Measurements from ENCODE around the gene SLC9A7. TPM values are rescaled to one million over a fixed set of nuclear protein-coding genes. Genes with fewer than 3 reads are reported as not detected.

Gene SLC9A7
- total RNA-seq, 1 experiment from 2014 or later: 13.1 TPM

GRCh38 chrX:46710425-46710824, 48.5 kb downstream of the SLC9A7 start:
- ChIA-PET POLR2A (ENCODE audit: low non-redundant PET) (no interaction called here), CTCF (no interaction called here)
- Histone ChIP-seq H3K4me3 (ENCODE audit: low read depth, low read length, poor library complexity, severe bottlenecking) (no peak overlapping the region), H3K4me1 (ENCODE audit: insufficient read depth, low read length, poor library complexity, severe bottlenecking) (no peaks in the 10 kb centered on the region), H3K27ac (ENCODE audit: low read depth, low read length, poor library complexity, severe bottlenecking) (no peak overlapping the region), H3K36me3 (ENCODE audit: insufficient read depth, low read length, poor library complexity, severe bottlenecking) (no peaks in the 10 kb centered on the region), H3K9me3 (ENCODE audit: low read depth, low read length, poor library complexity, severe bottlenecking) (no peaks in the 10 kb centered on the region), H3K27me3 (replicated peaks; ENCODE audit: insufficient read depth, low read depth, low read length, poor library complexity) (no peaks in the 10 kb centered on the region)
- DNase-seq (ENCODE audit: low spot score): no peak
- intact Hi-C loops (cut with micrococcal nuclease; ENCODE audit: unreplicated experiment): no loop called here
- TF ChIP-seq, protein P1, sequence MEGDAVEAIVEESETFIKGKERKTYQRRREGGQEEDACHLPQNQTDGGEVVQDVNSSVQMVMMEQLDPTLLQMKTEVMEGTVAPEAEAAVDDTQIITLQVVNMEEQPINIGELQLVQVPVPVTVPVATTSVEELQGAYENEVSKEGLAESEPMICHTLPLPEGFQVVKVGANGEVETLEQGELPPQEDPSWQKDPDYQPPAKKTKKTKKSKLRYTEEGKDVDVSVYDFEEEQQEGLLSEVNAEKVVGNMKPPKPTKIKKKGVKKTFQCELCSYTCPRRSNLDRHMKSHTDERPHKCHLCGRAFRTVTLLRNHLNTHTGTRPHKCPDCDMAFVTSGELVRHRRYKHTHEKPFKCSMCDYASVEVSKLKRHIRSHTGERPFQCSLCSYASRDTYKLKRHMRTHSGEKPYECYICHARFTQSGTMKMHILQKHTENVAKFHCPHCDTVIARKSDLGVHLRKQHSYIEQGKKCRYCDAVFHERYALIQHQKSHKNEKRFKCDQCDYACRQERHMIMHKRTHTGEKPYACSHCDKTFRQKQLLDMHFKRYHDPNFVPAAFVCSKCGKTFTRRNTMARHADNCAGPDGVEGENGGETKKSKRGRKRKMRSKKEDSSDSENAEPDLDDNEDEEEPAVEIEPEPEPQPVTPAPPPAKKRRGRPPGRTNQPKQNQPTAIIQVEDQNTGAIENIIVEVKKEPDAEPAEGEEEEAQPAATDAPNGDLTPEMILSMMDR (conservative IDR thresholded peaks at IDR 0.05; ENCODE audit: low read depth, low read length): no peak
- no peak for TF ChIP-seq EZH2 (IDR thresholded peaks at IDR 0.05; ENCODE audit: borderline replicate concordance, low read depth, low read length, poor library complexity, severe bottlenecking)
- no TSS peak for BruUV-seq (replicated peaks)

GRCh38 chrX:46707274-46707965, 51.5 kb downstream of the SLC9A7 start:
- ChIA-PET CTCF (no interaction called here), POLR2A (ENCODE audit: low non-redundant PET) (no interaction called here)
- H3K27ac ChIP-seq (ENCODE audit: low read depth, low read length, poor library complexity, severe bottlenecking): no peak overlapping the region
- DNase-seq (ENCODE audit: low spot score): no peak
- TF ChIP-seq, protein P1 (conservative IDR thresholded peaks at IDR 0.05; ENCODE audit: low read depth, low read length): no peak
- no peak for TF ChIP-seq EZH2 (IDR thresholded peaks at IDR 0.05; ENCODE audit: borderline replicate concordance, low read depth, low read length, poor library complexity, severe bottlenecking)
- intact Hi-C loops (cut with micrococcal nuclease; ENCODE audit: unreplicated experiment): no loop called here
- no peaks in the 10 kb centered on the region for H3K36me3 ChIP-seq (ENCODE audit: insufficient read depth, low read length, poor library complexity, severe bottlenecking)
- H3K27me3 ChIP-seq (replicated peaks; ENCODE audit: insufficient read depth, low read depth, low read length, poor library complexity): no peaks in the 10 kb centered on the region
- no TSS peak for BruUV-seq (replicated peaks)
- no peaks in the 10 kb centered on the region for H3K4me1 ChIP-seq (ENCODE audit: insufficient read depth, low read length, poor library complexity, severe bottlenecking)
- no peak overlapping the region for H3K4me3 ChIP-seq (ENCODE audit: low read depth, low read length, poor library complexity, severe bottlenecking)
- H3K9me3 ChIP-seq (ENCODE audit: low read depth, low read length, poor library complexity, severe bottlenecking): no peaks in the 10 kb centered on the region

DNA sequence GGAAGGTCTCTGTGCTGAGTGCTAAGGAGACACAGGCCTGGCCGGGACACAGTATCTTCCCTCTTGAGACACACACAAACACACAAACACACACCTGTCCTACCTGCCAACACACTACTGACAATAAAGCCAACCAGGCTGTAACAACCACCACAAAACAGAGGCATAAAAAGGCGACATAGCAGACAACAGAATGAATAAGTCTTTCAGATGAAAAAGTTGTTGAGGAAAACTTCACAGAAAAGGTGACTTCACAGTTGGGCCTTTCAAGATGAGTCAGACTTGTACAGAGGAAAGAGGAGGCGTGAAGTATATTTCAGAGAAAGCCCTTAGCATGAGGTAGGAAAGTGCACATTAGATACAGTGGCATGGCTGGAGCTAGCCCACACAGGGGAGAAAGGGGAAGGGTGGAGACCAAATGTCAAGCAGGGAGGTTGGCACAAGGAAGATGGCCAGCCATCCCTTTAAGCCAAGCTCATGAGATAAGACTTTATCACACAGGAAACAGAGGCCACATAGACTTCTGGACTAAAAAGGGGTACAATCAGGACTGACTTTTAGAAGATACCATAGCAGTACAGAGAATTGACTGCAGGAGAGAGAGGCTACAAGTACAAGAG, 54.0 kb downstream of the SLC9A7 start:
- no peaks in the 10 kb centered on the region for H3K4me1 ChIP-seq (ENCODE audit: insufficient read depth, low read length, poor library complexity, severe bottlenecking)
- ChIA-PET CTCF (no interaction called here), POLR2A (ENCODE audit: low non-redundant PET) (no interaction called here)
- no TSS peak for BruUV-seq (replicated peaks)
- no peaks in the 10 kb centered on the region for H3K9me3 ChIP-seq (ENCODE audit: low read depth, low read length, poor library complexity, severe bottlenecking)
- no peak for DNase-seq (ENCODE audit: low spot score)
- no peaks in the 10 kb centered on the region for H3K36me3 ChIP-seq (ENCODE audit: insufficient read depth, low read length, poor library complexity, severe bottlenecking)
- TF ChIP-seq, protein P1 (conservative IDR thresholded peaks at IDR 0.05; ENCODE audit: low read depth, low read length): no peak
- TF ChIP-seq EZH2 (IDR thresholded peaks at IDR 0.05; ENCODE audit: borderline replicate concordance, low read depth, low read length, poor library complexity, severe bottlenecking): no peak
- H3K4me3 ChIP-seq (ENCODE audit: low read depth, low read length, poor library complexity, severe bottlenecking): no peak overlapping the region
- H3K27ac ChIP-seq (ENCODE audit: low read depth, low read length, poor library complexity, severe bottlenecking): no peak overlapping the region
- intact Hi-C loops (cut with micrococcal nuclease; ENCODE audit: unreplicated experiment): no loop called here
- no peaks in the 10 kb centered on the region for H3K27me3 ChIP-seq (replicated peaks; ENCODE audit: insufficient read depth, low read depth, low read length, poor library complexity)

Data from A673 (cell line).